Measurements from ENCODE around the gene PLAAT4.
"Not testable (repeated sequence)": the region's sequence is repeated elsewhere in the genome, so short reads cannot be mapped to it uniquely, and the experiment has no call there.

Gene PLAAT4

DNA sequence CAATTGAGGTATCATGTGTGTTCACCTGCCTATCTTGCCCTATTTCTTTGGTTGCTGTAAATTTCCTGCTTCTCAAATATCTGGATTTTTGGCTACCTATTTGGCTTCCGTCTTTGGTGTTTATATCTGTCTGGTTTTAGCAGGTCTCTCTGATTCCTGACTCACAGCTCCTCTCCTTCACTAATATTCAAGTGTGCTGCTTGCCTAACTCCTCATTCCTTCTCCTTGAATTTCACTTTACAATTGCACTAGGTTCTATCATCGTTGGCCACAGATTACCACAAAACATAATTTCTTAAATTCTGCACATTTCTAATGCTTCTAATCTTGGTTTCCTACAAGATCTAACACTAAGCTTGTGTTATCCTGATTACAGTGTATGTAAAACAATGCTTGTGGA lies 5.9 kb downstream of the PLAAT4 start:
- not testable (repeated sequence) for H3K27ac ChIP-seq (ENCODE audit: low read depth, low read length); H3K27me3 ChIP-seq (ENCODE audit: insufficient read depth, low read length); H3K4me1 ChIP-seq (ENCODE audit: control insufficient read depth, insufficient read depth, low read length, unreplicated experiment); H3K79me2 ChIP-seq (ENCODE audit: control insufficient read depth, insufficient read depth, low read length, unreplicated experiment); H2AFZ ChIP-seq (ENCODE audit: low read length, unreplicated experiment); H3K36me3 ChIP-seq (ENCODE audit: insufficient read depth, low read length); H3K4me3 ChIP-seq (ENCODE audit: low read depth, low read length)

DNA sequence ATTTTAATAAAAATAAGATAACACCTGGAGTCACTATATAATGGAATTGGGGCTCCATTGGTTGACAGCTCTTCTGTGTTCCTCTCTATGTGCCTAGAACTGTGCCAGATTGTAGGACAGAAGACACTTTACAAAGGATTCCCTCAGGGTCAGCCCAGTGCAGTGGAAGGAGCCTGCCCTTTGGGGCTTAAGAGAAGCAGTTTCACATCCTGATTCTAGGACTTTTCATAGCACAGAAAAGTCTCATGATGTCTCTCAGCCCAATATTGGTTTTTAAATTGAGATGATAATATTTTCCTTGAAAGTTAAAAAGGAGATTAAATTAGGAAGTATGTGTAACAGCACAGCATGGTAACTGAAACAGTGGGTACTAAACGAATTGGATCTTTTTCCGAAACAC lies 7.1 kb downstream of the PLAAT4 start:
- H3K36me3 ChIP-seq (ENCODE audit: insufficient read depth, low read length) = no peaks in the 10 kb centered on the region
- H3K4me3 ChIP-seq (ENCODE audit: low read depth, low read length) = no peak overlapping the region
- no peaks in the 10 kb centered on the region for H3K79me2 ChIP-seq (ENCODE audit: control insufficient read depth, insufficient read depth, low read length, unreplicated experiment)

DNA sequence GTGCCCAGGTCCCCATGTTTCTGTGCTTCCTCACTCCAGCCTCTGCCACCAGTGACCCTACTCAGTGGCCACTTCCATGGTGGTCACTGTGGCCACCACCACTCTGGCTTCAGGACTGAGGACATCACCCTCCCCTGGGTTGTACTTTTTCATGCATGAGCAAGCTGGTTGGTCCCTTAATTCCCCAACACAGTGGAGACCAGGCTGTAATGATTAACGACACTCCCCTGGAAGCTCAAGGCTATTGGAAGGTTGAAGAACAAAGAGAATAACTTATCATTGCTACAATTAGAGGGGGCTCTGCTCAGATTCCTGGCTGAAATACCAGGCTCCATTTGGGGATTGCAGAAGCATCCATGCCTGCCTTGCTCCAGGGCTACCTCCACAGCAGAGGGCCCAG lies 10.5 kb downstream of the PLAAT4 start:
- Histone ChIP-seq H3K27me3 (ENCODE audit: insufficient read depth, low read length) (no peaks in the 10 kb centered on the region), H3K79me2 (ENCODE audit: control insufficient read depth, insufficient read depth, low read length, unreplicated experiment) (no peaks in the 10 kb centered on the region), H3K4me3 (ENCODE audit: low read depth, low read length) (no peak overlapping the region), H3K36me3 (ENCODE audit: insufficient read depth, low read length) (no peaks in the 10 kb centered on the region), H3K27ac (ENCODE audit: low read depth, low read length) (no peak overlapping the region), H3K4me1 (ENCODE audit: control insufficient read depth, insufficient read depth, low read length, unreplicated experiment) (no peaks in the 10 kb centered on the region), H2AFZ (ENCODE audit: low read length, unreplicated experiment) (no peak overlapping the region)

More for the DNA sequence above, 7.1 kb downstream of the PLAAT4 start:
- Histone ChIP-seq H2AFZ (ENCODE audit: low read length, unreplicated experiment) (no peak overlapping the region), H3K27me3 (ENCODE audit: insufficient read depth, low read length) (no peaks in the 10 kb centered on the region), H3K4me1 (ENCODE audit: control insufficient read depth, insufficient read depth, low read length, unreplicated experiment) (no peaks in the 10 kb centered on the region), H3K27ac (ENCODE audit: low read depth, low read length) (no peak overlapping the region)

DNA sequence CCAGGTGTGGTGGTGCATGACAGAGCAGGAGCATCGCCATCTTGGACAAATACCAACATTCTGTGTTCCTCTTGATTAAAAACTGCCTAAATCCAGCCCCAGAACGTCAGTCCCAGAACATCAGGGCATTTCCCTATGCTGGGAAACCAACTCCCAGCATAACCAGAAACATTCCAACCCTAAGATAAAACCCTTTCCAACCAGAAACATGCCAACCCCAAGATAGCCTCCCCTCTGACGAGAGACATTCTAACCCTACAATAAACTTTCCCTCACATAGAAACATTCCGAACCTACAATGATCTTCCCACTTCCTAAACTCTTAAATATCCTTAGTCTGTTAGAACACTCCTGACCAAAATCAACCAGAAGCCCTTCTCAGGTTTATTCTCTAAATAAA lies 11.6 kb downstream of the PLAAT4 start:
- no peak overlapping the region for H3K27ac ChIP-seq (ENCODE audit: low read depth, low read length)
- H3K27me3 ChIP-seq (ENCODE audit: insufficient read depth, low read length) = no peaks in the 10 kb centered on the region
- no peaks in the 10 kb centered on the region for H3K36me3 ChIP-seq (ENCODE audit: insufficient read depth, low read length)
- no peaks in the 10 kb centered on the region for H3K4me1 ChIP-seq (ENCODE audit: control insufficient read depth, insufficient read depth, low read length, unreplicated experiment)
- no peak overlapping the region for H2AFZ ChIP-seq (ENCODE audit: low read length, unreplicated experiment)
- H3K4me3 ChIP-seq (ENCODE audit: low read depth, low read length) = no peak overlapping the region
- no peaks in the 10 kb centered on the region for H3K79me2 ChIP-seq (ENCODE audit: control insufficient read depth, insufficient read depth, low read length, unreplicated experiment)

DNA sequence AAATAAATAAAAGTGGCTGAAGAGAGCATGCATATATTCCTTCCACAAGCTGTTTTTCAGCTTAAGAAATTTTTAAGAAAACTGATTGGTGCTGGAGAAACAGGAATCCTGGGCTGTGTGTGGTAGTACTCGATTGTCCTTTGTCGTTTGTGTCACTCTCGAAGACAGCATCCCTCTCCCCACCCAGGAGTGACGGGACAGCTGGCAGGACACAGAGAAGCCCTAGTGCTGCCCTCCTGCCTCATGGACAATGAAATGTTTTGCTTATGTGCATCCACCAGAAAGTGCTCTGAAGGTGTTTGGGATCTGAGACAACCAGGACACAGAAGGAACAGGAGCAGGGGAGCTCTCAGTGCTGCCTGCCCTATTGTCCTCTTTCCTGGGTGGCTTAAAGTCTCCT lies 12.8 kb downstream of the PLAAT4 start:
- Histone ChIP-seq H3K27me3 (ENCODE audit: insufficient read depth, low read length) (no peaks in the 10 kb centered on the region), H3K27ac (ENCODE audit: low read depth, low read length) (no peak overlapping the region), H3K4me3 (ENCODE audit: low read depth, low read length) (no peak overlapping the region), H2AFZ (ENCODE audit: low read length, unreplicated experiment) (no peak overlapping the region), H3K4me1 (ENCODE audit: control insufficient read depth, insufficient read depth, low read length, unreplicated experiment) (peaks cover 3% of the 10 kb centered on the region), H3K36me3 (ENCODE audit: insufficient read depth, low read length) (no peaks in the 10 kb centered on the region), H3K79me2 (ENCODE audit: control insufficient read depth, insufficient read depth, low read length, unreplicated experiment) (no peaks in the 10 kb centered on the region)

DNA sequence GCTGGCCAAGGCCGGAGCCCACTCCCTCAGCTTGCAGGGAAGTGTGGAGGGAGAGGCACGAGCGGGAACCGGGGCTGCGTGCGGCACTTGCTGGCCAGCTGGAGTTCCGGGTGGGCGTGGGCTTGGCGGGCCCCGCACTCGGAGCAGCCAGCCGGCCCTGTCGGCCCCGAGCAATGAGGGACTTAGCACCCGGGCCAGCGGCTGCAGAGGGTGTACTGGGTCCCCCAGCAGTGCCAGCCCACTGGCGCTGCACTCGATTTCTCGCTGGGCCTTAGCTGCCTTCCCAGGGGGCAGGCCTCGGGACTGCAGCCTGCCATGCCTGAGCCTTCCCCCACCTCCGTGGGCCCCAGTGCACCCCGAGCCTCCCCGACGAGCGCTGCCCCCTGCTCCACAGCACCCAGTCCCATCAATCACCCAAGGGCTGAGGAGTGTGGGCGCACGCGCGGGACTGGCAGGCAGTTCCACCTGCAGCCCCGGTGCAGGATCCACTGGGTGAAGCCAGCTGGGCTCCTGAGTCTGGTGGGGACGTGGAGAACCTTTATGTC lies 13.6 kb downstream of the PLAAT4 start:
- not testable (repeated sequence) for H3K36me3 ChIP-seq (ENCODE audit: insufficient read depth, low read length); H3K27me3 ChIP-seq (ENCODE audit: insufficient read depth, low read length); H3K4me1 ChIP-seq (ENCODE audit: control insufficient read depth, insufficient read depth, low read length, unreplicated experiment); H3K79me2 ChIP-seq (ENCODE audit: control insufficient read depth, insufficient read depth, low read length, unreplicated experiment); H3K4me3 ChIP-seq (ENCODE audit: low read depth, low read length); H2AFZ ChIP-seq (ENCODE audit: low read length, unreplicated experiment); H3K27ac ChIP-seq (ENCODE audit: low read depth, low read length)

DNA sequence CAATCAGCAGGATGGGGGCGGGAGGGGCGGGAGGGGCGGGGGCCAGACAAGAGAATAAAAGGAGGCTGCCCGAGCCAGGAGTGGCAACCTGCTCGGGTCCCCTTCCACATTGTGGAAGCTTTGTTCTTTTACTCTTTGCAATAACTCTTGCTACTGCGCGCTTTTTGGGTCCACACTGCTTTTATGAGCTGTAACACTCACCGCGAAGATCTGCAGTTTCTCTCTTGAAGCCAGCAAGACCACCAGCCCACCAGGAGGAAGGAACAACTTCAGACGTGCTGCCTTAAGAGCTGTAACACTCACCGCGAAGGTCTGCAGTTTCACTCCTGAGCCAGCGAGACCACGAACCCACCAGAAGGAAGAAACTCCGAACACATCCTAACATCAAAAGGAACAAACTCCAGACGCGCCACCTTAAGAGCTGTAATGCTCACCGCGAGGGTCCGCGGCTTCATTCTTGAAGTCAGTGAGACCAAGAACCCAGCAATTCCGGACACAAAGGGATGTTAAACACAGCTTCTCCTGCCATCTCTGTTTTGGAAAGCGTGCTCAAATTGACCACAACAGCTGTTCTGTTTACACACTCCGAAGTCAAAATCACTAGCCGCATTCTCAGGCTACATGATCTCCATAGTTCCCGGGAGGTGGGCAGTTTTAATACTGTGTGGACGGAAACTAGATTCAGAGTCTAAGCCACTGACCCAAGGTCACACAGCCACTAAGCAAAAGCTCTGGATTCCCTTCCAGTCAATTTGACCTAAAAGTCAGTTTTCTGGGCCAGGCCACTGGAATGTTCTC lies 14.7 kb downstream of the PLAAT4 start:
- no peak overlapping the region for H3K27ac ChIP-seq (ENCODE audit: low read depth, low read length)
- no peak overlapping the region for H3K4me3 ChIP-seq (ENCODE audit: low read depth, low read length)
- peaks cover 3% of the 10 kb centered on the region for H3K4me1 ChIP-seq (ENCODE audit: control insufficient read depth, insufficient read depth, low read length, unreplicated experiment)
- no peak overlapping the region for H2AFZ ChIP-seq (ENCODE audit: low read length, unreplicated experiment)
- H3K27me3 ChIP-seq (ENCODE audit: insufficient read depth, low read length) = 0 out of 2 replicates have a peak, but pooled peaks cover 4% of the 10 kb centered on the region
- H3K79me2 ChIP-seq (ENCODE audit: control insufficient read depth, insufficient read depth, low read length, unreplicated experiment) = no peaks in the 10 kb centered on the region
- no peaks in the 10 kb centered on the region for H3K36me3 ChIP-seq (ENCODE audit: insufficient read depth, low read length)

DNA sequence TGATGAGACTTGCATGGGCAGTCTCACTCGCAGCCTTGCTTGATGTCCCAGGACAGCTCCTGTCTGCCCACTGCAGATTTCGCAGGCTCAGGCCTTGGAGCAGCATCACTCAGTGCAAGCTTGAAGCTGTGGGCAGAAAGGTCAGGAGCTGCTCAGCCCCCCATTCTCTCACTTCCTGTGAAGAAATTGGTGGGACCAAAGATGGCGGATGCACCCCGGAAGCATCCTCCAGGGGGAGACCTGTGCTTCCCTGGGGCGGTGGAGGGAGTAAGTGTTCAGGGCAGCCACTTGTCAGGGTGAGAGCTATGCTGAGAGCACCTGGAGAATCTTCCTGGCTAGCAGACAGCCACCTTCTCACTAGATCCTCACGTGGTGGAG lies 15.3 kb downstream of the PLAAT4 start:
- H3K27ac ChIP-seq (ENCODE audit: low read depth, low read length) = no peak overlapping the region
- H2AFZ ChIP-seq (ENCODE audit: low read length, unreplicated experiment) = no peak overlapping the region
- no peaks in the 10 kb centered on the region for H3K36me3 ChIP-seq (ENCODE audit: insufficient read depth, low read length)
- peaks cover 3% of the 10 kb centered on the region for H3K4me1 ChIP-seq (ENCODE audit: control insufficient read depth, insufficient read depth, low read length, unreplicated experiment)
- 0 out of 2 replicates have a peak, but pooled peaks cover 4% of the 10 kb centered on the region for H3K27me3 ChIP-seq (ENCODE audit: insufficient read depth, low read length)
- no peaks in the 10 kb centered on the region for H3K79me2 ChIP-seq (ENCODE audit: control insufficient read depth, insufficient read depth, low read length, unreplicated experiment)
- H3K4me3 ChIP-seq (ENCODE audit: low read depth, low read length) = no peak overlapping the region

DNA sequence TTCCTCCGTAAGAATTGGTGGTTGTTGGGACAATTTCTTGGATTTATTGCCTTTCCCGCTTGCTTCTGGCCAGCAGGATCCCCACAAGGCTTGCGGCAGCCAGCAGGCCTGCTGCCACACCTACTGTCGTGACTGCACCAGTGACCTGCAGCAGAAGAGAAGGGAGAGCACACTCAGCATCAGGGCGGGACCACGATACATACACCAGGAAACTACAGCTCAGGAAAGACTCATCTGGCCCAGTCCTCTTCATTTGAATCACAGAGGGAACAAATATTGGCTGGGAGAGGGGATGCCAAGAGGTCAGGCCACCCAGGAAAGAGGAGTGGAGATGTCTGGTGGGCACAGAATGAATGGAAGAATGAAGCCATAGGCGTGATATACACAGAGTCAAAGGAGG lies 16.3 kb downstream of the PLAAT4 start:
- H3K4me3 ChIP-seq (ENCODE audit: low read depth, low read length) = no peak overlapping the region
- H3K27me3 ChIP-seq (ENCODE audit: insufficient read depth, low read length) = 0 out of 2 replicates have a peak, but pooled peaks cover 4% of the 10 kb centered on the region
- no peaks in the 10 kb centered on the region for H3K36me3 ChIP-seq (ENCODE audit: insufficient read depth, low read length)
- peaks cover 3% of the 10 kb centered on the region for H3K4me1 ChIP-seq (ENCODE audit: control insufficient read depth, insufficient read depth, low read length, unreplicated experiment)
- H2AFZ ChIP-seq (ENCODE audit: low read length, unreplicated experiment) = no peak overlapping the region
- H3K27ac ChIP-seq (ENCODE audit: low read depth, low read length) = no peak overlapping the region
- H3K79me2 ChIP-seq (ENCODE audit: control insufficient read depth, insufficient read depth, low read length, unreplicated experiment) = no peaks in the 10 kb centered on the region

DNA sequence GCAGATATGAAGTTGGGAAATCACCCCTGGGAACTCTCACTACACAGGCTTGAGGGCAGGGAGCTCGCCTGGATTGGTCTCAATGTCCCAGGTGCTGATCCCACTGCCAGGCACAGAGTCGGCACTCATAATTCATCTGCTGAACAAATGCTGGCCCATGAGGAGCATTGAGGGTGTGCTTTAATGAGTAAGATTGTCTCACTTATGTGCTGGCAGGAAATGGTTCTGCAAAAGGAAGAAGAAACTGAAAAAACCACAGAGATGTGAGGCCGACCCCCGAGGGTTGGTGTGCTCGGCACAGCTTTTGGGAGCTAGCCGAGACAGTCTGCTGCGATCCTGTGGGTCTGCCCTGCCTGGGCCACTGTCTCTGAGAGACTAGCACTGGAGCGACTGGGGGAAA lies 17.2 kb downstream of the PLAAT4 start:
- no peak overlapping the region for H2AFZ ChIP-seq (ENCODE audit: low read length, unreplicated experiment)
- no peak overlapping the region for H3K27ac ChIP-seq (ENCODE audit: low read depth, low read length)
- H3K36me3 ChIP-seq (ENCODE audit: insufficient read depth, low read length) = no peaks in the 10 kb centered on the region
- H3K4me3 ChIP-seq (ENCODE audit: low read depth, low read length) = no peak overlapping the region
- H3K27me3 ChIP-seq (ENCODE audit: insufficient read depth, low read length) = 0 out of 2 replicates have a peak, but pooled peaks cover 4% of the 10 kb centered on the region
- H3K79me2 ChIP-seq (ENCODE audit: control insufficient read depth, insufficient read depth, low read length, unreplicated experiment) = no peaks in the 10 kb centered on the region
- peaks cover 3% of the 10 kb centered on the region for H3K4me1 ChIP-seq (ENCODE audit: control insufficient read depth, insufficient read depth, low read length, unreplicated experiment)

DNA sequence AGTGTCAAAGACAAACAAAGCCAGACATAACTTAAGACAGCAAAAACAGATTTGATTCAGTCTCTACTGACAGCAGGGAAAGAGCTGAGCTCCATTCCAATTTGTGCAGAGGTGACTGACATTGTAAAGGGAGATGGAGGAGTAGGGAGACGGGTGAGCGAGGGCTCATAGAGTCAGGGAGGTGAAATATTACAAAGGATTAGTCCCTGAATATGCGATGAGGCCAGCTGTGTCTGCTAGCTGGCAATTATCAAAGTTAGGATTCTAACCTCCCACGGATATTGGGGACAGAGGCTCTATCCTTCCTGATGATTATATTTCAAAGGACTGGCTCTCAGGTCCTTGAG lies 18.2 kb downstream of the PLAAT4 start:
- Histone ChIP-seq H3K27me3 (ENCODE audit: insufficient read depth, low read length) (0 out of 2 replicates have a peak, but pooled peaks cover 4% of the 10 kb centered on the region), H3K36me3 (ENCODE audit: insufficient read depth, low read length) (no peaks in the 10 kb centered on the region), H3K27ac (ENCODE audit: low read depth, low read length) (no peak overlapping the region), H3K4me1 (ENCODE audit: control insufficient read depth, insufficient read depth, low read length, unreplicated experiment) (peaks cover 3% of the 10 kb centered on the region), H2AFZ (ENCODE audit: low read length, unreplicated experiment) (no peak overlapping the region), H3K79me2 (ENCODE audit: control insufficient read depth, insufficient read depth, low read length, unreplicated experiment) (no peaks in the 10 kb centered on the region), H3K4me3 (ENCODE audit: low read depth, low read length) (no peak overlapping the region)

Measured in ACC112 (cell line).